Measurements from ENCODE around the gene VSIG4. TPM values are rescaled to one million over a fixed set of nuclear protein-coding genes. Genes with fewer than 3 reads are reported as not detected.
"Not testable (repeated sequence)": the region's sequence is repeated elsewhere in the genome, so short reads cannot be mapped to it uniquely, and the experiment has no call there.

VSIG4 gene
- polyA plus RNA-seq (2012; ENCODE audit: insufficient read depth, insufficient read length), result not detected

- no peak within 1 kb of the TSS for H3K4me3 ChIP-seq (ENCODE audit: low read length)
- no peak for DNase-seq (ENCODE audit: low read depth, low spot score)
Measured at GRCh38 chrX:66039944-66040343, at the start of gene VSIG4. Gene VSIG4 (minus strand): TSS chrX:66040080. CDS start chrX:66039998, 82 bp downstream.

GRCh38 chrX:66076801-66077200 lies 36.9 kb upstream of the VSIG4 start:
- no peak for DNase-seq (ENCODE audit: low read depth, low spot score)
- H3K4me3 ChIP-seq (ENCODE audit: low read length), result no peak overlapping the region

- DNase-seq (ENCODE audit: low read depth, low spot score), result no peak
- H3K4me3 ChIP-seq (ENCODE audit: low read length), result no peak overlapping the region
Measured at GRCh38 chrX:66074920-66075879, 35.3 kb upstream of the VSIG4 start.

- DNase-seq (ENCODE audit: low read depth, low spot score), result no peak
- H3K4me3 ChIP-seq (ENCODE audit: low read length), result no peak overlapping the region
Measured at GRCh38 chrX:66071126-66071525, 31.2 kb upstream of the VSIG4 start.

- H3K4me3 ChIP-seq (ENCODE audit: low read length), result no peak overlapping the region
- DNase-seq (ENCODE audit: low read depth, low spot score), result no peak
Measured at GRCh38 chrX:66064261-66064660, 24.4 kb upstream of the VSIG4 start.

GRCh38 chrX:66057019-66057418 lies 17.1 kb upstream of the VSIG4 start:
- DNase-seq (ENCODE audit: low read depth, low spot score), result not testable (repeated sequence)

GRCh38 chrX:66054978-66055377 lies 15.1 kb upstream of the VSIG4 start:
- no peak overlapping the region for H3K4me3 ChIP-seq (ENCODE audit: low read length)
- no peak for DNase-seq (ENCODE audit: low read depth, low spot score)

More at GRCh38 chrX:66057019-66057418, 17.1 kb upstream of the VSIG4 start:
- not testable (repeated sequence) for H3K4me3 ChIP-seq (ENCODE audit: low read length)

GRCh38 chrX:66053414-66053813 lies 13.5 kb upstream of the VSIG4 start:
- no peak for DNase-seq (ENCODE audit: low read depth, low spot score)
- no peak overlapping the region for H3K4me3 ChIP-seq (ENCODE audit: low read length)

GRCh38 chrX:66051980-66052379 lies 12.1 kb upstream of the VSIG4 start:
- H3K4me3 ChIP-seq (ENCODE audit: low read length), result no peak overlapping the region
- DNase-seq (ENCODE audit: low read depth, low spot score), result no peak

GRCh38 chrX:66050140-66050569 lies 10.3 kb upstream of the VSIG4 start:
- DNase-seq (ENCODE audit: low read depth, low spot score), result no peak
- no peak overlapping the region for H3K4me3 ChIP-seq (ENCODE audit: low read length)

- no peak for DNase-seq (ENCODE audit: low read depth, low spot score)
Measured at GRCh38 chrX:66049056-66049455, 9.2 kb upstream of the VSIG4 start.

GRCh38 chrX:66046612-66047235 lies 6.8 kb upstream of the VSIG4 start:
- no peak for DNase-seq (ENCODE audit: low read depth, low spot score)
- no peak overlapping the region for H3K4me3 ChIP-seq (ENCODE audit: low read length)

More at GRCh38 chrX:66049056-66049455, 9.2 kb upstream of the VSIG4 start:
- no peak overlapping the region for H3K4me3 ChIP-seq (ENCODE audit: low read length)

GRCh38 chrX:66045894-66046293 lies 6.0 kb upstream of the VSIG4 start:
- no peak overlapping the region for H3K4me3 ChIP-seq (ENCODE audit: low read length)
- DNase-seq (ENCODE audit: low read depth, low spot score), result no peak

- no peak for DNase-seq (ENCODE audit: low read depth, low spot score)
- H3K4me3 ChIP-seq (ENCODE audit: low read length), result no peak overlapping the region
Measured at GRCh38 chrX:66043584-66043983, 3.7 kb upstream of the VSIG4 start.

GRCh38 chrX:66042307-66043077 lies 2.6 kb upstream of the VSIG4 start:
- no peak overlapping the region for H3K4me3 ChIP-seq (ENCODE audit: low read length)
- DNase-seq (ENCODE audit: low read depth, low spot score), result no peak

GRCh38 chrX:66038115-66038514 lies 1.8 kb downstream of the VSIG4 start:
- H3K4me3 ChIP-seq (ENCODE audit: low read length), result no peak overlapping the region
- no peak for DNase-seq (ENCODE audit: low read depth, low spot score)

GRCh38 chrX:66036231-66036630 lies 3.6 kb downstream of the VSIG4 start:
- H3K4me3 ChIP-seq (ENCODE audit: low read length), result no peak overlapping the region
- no peak for DNase-seq (ENCODE audit: low read depth, low spot score)

- H3K4me3 ChIP-seq (ENCODE audit: low read length), result no peak overlapping the region
- no peak for DNase-seq (ENCODE audit: low read depth, low spot score)
Measured at GRCh38 chrX:66035667-66036066, 4.2 kb downstream of the VSIG4 start.

GRCh38 chrX:66030505-66031317 lies 9.2 kb downstream of the VSIG4 start:
- H3K4me3 ChIP-seq (ENCODE audit: low read length), result no peak overlapping the region
- DNase-seq (ENCODE audit: low read depth, low spot score), result no peak
